Measurements from ENCODE around the gene SCGB1D1.

Gene SCGB1D1

DNA sequence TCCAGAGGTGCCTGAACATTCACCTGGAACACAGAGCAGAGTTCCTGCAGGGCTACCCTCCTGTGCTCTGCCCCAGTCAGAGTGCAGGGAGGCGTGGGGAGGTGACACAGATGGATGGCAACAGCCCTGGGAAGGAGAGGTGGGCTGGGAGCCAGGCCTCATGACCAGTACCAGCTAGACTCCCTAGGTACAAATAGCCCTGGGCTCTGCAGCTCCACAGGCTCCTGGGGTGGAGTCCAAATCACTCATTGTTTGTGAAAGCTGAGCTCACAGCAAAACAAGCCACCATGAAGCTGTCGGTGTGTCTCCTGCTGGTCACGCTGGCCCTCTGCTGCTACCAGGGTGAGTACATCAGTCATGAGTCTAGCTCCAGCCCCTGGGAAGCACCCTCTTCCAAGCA is 52.0 kb downstream of the SCGB1D1 start, which contains the start of gene SCGB1D2:
TSS of gene SCGB1D2 (plus strand) at position 219 of the 400 bp plus-strand sequence. CDS start at position 288, 69 bp downstream.
- Histone ChIP-seq H3K27ac (no peak within 1 kb of the TSS), H3K27me3 (replicated peaks) (no peaks in the 10 kb centered on the region)
- TF ChIP-seq, protein P1, sequence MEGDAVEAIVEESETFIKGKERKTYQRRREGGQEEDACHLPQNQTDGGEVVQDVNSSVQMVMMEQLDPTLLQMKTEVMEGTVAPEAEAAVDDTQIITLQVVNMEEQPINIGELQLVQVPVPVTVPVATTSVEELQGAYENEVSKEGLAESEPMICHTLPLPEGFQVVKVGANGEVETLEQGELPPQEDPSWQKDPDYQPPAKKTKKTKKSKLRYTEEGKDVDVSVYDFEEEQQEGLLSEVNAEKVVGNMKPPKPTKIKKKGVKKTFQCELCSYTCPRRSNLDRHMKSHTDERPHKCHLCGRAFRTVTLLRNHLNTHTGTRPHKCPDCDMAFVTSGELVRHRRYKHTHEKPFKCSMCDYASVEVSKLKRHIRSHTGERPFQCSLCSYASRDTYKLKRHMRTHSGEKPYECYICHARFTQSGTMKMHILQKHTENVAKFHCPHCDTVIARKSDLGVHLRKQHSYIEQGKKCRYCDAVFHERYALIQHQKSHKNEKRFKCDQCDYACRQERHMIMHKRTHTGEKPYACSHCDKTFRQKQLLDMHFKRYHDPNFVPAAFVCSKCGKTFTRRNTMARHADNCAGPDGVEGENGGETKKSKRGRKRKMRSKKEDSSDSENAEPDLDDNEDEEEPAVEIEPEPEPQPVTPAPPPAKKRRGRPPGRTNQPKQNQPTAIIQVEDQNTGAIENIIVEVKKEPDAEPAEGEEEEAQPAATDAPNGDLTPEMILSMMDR (IDR thresholded peaks at IDR 0.05; ENCODE audit: low read depth, low read length, missing control alignments) = no peak

More for the DNA sequence above, 52.0 kb downstream of the SCGB1D1 start, which contains the start of gene SCGB1D2:
- Histone ChIP-seq H3K36me3 (replicated peaks) (no peaks in the 10 kb centered on the region), H3K4me3 (ENCODE audit: low read depth, low read length) (no peak within 1 kb of the TSS)
- no peak for DNase-seq
- in situ Hi-C loops (cut with HindIII; ENCODE audit: low pct_ligation_motif_present, low sequenced_read_pairs) = no loop called here

Data from brain microvascular endothelial cell (primary cell).